Testis (tissue), 2 donors: ENCODE results near the gene TRPM2.

ENCODE experiments used
- CTCF ChIP-seq, 3 experiments: fragments of 450-650 bp in 2 of 3; fragments of 200-600 bp in 1 of 3; sonication (generic) in 1 of 3; IDR thresholded peaks; one replicate each; pipeline ENCODE4 v1.5.1; 2016 to 2019; ENCODE audit warnings: antibody characterized with exemption in 3 of 3, mild to moderate bottlenecking in 2 of 3, moderate library complexity in 1 of 3
- POLR2A ChIP-seq: fragments of 450-650 bp; IDR thresholded peaks from one replicate; pipeline ENCODE4 v1.6.1; 2017; ENCODE audit warnings: antibody characterized with exemption, mild to moderate bottlenecking, moderate library complexity

DNA sequence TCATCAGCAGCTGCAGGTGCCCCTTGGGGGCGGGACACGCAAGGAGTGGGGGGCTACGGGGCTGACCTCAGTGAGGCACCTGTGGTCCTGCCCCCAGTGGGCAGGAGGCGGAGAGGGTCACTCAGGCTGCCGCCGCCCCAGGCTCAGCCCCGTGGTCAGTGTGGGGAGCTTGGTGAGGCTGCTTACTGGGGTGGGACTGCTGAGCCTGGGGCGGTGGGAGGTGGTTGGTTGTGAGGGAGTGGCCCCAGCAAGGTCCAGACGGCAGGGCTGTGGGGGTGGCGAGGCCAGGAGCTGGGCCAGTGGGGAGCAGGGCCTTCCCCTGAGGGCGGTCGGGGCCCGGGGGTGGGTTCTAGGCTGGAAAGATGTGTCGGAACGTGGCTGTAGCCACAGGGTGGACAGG is 39.3 kb upstream of the TRPM2 start:
- TF ChIP-seq POLR2A (no peak), CTCF (IDR thresholded peaks at IDR 0.05) (no peak)
